C4-2B (cell line): Measurements from ENCODE around the gene TRDN.
"Not testable (repeated sequence)": the region's sequence is repeated elsewhere in the genome, so short reads cannot be mapped to it uniquely, and the experiment has no call there.

ENCODE experiments used
- H3K27ac ChIP-seq: fragments of 450-650 bp; 2 replicates; pipeline ENCODE4 v1.5.1; 2017
- ZFX ChIP-seq: fragments of 450-650 bp; IDR thresholded peaks from 2 replicates; pipeline ENCODE4 v1.6.1; 2017
- TF ChIP-seq, protein P1 (sequence below): fragments of 450-650 bp; conservative IDR thresholded peaks from 2 replicates; pipeline ENCODE4 v1.5.1; 2017; ENCODE audit warnings: mild to moderate bottlenecking

TRDN gene

DNA sequence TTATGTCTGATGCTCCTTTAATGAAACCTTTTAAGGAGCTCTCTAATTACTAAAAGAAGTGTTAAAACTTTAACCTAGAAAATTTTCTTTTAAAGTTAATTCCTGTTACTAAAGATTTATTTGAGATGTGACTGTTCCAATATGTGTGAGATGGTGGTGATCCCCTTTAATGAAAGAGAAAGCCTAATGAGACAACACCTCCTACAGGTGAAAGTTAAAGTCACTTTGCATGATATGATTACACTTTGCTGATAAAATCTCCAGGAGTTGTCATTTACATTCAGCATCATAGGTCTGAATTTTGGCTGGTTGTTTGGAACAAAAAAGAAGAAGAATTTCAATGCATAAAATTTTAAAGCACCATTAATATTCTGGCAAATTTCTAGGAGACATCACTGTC lies 307.4 kb downstream of the TRDN start:
- no peak for TF ChIP-seq ZFX
- TF ChIP-seq, protein P1, sequence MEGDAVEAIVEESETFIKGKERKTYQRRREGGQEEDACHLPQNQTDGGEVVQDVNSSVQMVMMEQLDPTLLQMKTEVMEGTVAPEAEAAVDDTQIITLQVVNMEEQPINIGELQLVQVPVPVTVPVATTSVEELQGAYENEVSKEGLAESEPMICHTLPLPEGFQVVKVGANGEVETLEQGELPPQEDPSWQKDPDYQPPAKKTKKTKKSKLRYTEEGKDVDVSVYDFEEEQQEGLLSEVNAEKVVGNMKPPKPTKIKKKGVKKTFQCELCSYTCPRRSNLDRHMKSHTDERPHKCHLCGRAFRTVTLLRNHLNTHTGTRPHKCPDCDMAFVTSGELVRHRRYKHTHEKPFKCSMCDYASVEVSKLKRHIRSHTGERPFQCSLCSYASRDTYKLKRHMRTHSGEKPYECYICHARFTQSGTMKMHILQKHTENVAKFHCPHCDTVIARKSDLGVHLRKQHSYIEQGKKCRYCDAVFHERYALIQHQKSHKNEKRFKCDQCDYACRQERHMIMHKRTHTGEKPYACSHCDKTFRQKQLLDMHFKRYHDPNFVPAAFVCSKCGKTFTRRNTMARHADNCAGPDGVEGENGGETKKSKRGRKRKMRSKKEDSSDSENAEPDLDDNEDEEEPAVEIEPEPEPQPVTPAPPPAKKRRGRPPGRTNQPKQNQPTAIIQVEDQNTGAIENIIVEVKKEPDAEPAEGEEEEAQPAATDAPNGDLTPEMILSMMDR = no peak

DNA sequence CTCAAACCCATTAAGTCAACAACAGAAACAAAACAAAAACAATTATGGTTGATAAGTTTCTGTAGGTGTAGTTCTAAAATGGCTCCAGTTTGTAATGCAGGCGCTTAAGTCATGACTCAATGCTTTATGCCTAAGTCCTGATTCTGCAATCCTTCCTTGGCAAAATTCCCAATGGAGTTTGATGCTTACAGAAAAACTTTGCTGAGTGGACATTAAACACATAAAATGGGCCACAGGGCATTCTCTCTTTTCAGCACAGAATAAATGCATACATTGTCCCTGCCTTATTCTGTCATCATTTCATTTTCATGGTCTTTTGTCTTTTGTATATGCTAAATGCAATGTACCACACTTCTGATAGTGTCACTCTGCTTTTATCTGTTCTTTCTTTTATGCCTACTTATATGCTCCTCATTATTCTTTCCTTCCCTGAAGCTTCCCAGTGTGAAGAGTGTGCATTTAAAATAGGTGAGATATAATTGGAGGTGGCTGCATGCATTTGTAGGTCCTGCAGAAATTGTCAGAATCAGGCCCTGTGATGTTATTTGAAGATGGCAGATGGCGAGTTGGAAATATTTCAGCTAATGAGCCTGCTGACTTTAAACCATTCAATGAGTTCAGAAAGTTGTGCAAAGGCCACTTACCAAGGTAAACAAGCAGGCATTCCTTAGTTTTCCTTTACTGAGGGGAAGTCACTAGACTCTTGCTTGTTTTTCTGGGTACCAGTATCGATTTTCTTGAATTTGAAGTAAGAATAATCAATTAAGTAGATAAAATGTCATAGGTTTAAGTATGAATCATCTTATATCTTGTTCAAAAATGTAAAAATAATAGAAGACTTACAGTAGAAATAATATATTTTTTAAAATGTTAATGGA lies 313.1 kb downstream of the TRDN start:
- TF ChIP-seq ZFX = no peak
- TF ChIP-seq, protein P1 = no peak
- no peak overlapping the region for H3K27ac ChIP-seq

More for the DNA sequence above, 307.4 kb downstream of the TRDN start:
- no peak overlapping the region for H3K27ac ChIP-seq

DNA sequence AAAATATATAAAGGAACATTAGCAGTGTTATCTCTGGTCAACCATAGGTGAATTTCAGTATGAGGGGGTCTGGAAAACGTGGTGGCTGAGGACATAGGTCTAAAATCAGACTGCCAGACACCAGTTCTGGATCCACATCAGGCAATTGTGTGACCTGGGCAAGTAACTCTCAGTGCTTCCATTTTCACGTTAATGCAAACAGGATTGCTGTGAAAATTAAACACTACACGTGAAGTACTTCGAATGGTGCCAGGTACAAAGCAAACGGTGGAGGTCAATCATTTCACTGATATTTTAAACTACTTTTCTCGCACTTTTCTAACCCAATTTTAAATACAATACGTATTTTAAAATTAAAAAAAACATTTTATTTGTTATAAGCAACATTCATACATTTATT lies 315.7 kb downstream of the TRDN start:
- no peak overlapping the region for H3K27ac ChIP-seq
- TF ChIP-seq ZFX = no peak
- TF ChIP-seq, protein P1 = no peak

DNA sequence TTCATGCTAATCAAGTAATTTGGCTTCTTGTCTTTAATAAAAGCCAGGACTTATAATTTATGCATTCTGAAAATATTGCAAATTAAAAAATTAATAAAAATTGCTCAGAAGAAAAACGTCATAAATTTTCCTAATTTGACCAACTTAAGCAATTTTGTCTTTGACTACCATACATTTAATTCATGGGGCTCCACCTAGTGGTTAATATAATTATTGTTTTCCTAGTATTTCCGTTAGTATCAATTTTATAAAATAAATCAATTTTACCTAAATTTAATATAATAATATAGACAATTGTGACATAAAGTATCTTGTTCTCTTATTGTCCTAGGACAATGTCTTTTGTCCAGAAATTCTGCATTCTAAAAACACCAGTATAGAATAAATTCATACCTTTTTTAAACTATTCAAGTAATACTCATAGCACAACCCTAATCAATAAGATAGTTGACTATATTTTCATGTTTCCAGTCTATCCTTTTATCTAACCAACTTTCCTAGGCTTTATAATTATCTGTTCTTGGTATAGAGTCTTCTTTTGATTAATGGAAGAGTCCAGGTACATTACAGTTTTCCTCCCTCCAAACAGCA lies 319.9 kb downstream of the TRDN start:
- TF ChIP-seq, protein P1 = peak; percentile 67
- TF ChIP-seq ZFX = no peak
- H3K27ac ChIP-seq = no peak overlapping the region

DNA sequence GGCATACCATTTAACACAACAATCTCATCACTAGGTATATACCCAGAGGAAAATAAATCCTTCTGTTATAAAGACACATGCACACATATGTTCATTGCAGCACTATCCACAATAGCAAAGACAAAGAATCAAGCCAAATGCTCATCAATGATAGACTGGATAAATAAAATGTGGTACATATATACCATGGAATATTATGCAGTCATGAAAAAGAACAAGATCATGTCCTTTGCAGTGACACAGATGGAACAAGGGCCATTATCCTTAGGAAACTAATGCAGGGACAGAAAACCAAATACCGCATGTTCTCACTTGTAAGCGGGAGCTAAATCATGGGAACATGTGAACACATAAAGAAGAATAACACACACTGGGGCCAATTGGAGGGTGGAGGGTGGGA lies 322.3 kb downstream of the TRDN start:
- not testable (repeated sequence) for H3K27ac ChIP-seq

DNA sequence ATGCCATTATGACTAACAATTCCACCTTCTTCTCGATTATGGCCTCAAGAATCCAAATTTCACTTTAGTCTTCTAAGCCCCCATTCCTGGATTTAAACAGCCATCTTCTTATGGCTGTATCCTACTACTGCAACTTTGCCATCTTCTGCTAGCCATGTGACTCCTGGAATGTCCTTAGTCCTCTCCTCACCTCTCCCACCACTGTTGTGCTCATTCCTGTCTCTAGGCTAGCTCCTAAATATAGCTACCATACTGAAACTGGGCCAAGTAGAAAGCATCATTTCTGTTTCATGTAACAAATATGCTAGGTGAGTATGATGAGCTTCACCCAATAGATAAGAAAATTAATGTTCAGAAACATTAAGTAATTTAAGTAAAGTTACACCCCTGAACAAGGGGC lies 327.6 kb downstream of the TRDN start:
- no peak overlapping the region for H3K27ac ChIP-seq
- no peak for TF ChIP-seq ZFX
- TF ChIP-seq, protein P1 = no peak

DNA sequence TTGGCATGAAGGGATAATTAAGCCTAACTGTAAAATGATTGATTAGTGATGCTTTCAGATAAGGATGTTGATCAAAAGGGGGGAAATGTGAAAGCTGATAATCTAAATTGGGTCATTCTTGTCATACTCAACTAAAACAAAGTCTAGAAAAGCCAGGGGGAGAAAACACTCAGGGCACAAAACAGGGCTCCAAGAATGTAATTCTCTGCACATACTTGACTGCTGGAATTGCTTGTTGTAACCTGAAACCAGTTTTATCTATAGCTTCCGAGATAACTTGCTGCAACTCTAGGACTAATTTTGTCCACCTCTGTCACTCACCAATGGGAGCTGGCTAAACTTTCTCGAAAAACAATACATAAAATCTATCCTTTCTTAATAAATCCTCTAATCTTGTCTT lies 330.4 kb downstream of the TRDN start:
- TF ChIP-seq, protein P1 = no peak
- TF ChIP-seq ZFX = no peak
- no peak overlapping the region for H3K27ac ChIP-seq

DNA sequence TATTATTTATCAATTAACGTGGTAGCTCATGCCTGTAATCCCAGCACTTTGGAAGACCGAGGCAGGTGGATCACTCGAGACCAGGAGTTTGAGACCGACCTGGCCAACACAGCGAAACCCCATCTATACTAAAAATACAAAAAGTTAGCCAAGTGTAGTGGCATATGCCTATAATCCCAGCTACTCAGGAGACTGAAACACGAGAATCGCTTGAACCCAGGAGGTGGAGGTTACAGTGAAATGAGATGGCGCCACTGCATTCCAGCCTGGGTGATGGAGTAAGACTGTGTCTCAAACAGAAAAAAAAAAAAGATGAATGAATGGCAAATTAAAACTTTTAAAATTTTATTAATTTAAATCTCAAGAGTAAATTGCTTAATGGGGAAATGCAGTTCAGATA lies 341.1 kb downstream of the TRDN start:
- no peak overlapping the region for H3K27ac ChIP-seq
- TF ChIP-seq ZFX = no peak
- TF ChIP-seq, protein P1 = no peak
